Breast epithelium (tissue), 4 donors: ENCODE data around the gene LYPD6B. TPM values are rescaled to one million over a fixed set of nuclear protein-coding genes. Genes with fewer than 3 reads are reported as not detected.

ENCODE experiments used
- DNase-seq, 2 donors: peaks; one replicate each; pipeline ENCODE4 v3.0.0-alpha.2; 2019; ENCODE audit warnings: low spot score in 2 of 2
- H3K27ac ChIP-seq, 2 donors: fragments of 200-600 bp; sonication (generic) in 1 of 2; one replicate each; pipeline ENCODE4 v1.5.1; 2016 to 2019; ENCODE audit warnings: mild to moderate bottlenecking in 1 of 2
- H3K27me3 ChIP-seq, 2 donors: fragments of 200-600 bp; sonication (generic) in 1 of 2; one replicate each; pipeline versions ENCODE4 v1.5.1 to v1.6.0; 2017 to 2019; ENCODE audit warnings: control low read depth in 1 of 2, mild to moderate bottlenecking in 1 of 2
- H3K36me3 ChIP-seq: fragments of 200-600 bp; one replicate; pipeline ENCODE4 v1.5.1; 2019
- H3K4me1 ChIP-seq, 2 donors: fragments of 200-600 bp; sonication (generic); one replicate each; pipeline ENCODE4 v1.5.1; 2016 to 2019; ENCODE audit warnings: control low read depth in 1 of 2
- H3K4me3 ChIP-seq, 3 donors: fragments of 200-600 bp; sonication (generic); 1 replicate in 2 of 3; 2 replicates in 1 of 3; pipeline ENCODE4 v1.5.1; 2016 to 2019; ENCODE audit warnings: mild to moderate bottlenecking in 3 of 3, moderate library complexity in 2 of 3
- H3K9me3 ChIP-seq, 2 donors: fragments of 200-600 bp; sonication (generic) in 1 of 2; one replicate each; pipeline ENCODE4 v1.5.1; 2016 to 2019; ENCODE audit warnings: control low read depth in 1 of 2
- CTCF ChIP-seq, 3 donors: fragments of 450-650 bp; IDR thresholded peaks; one replicate each; pipeline ENCODE4 v1.5.1; 2016 to 2017; ENCODE audit warnings: antibody characterized with exemption in 3 of 3, mild to moderate bottlenecking in 3 of 3, moderate library complexity in 3 of 3
- POLR2A ChIP-seq: fragments of 450-650 bp; IDR thresholded peaks from one replicate; pipeline ENCODE4 v1.6.1; 2016; ENCODE audit warnings: antibody characterized with exemption, mild to moderate bottlenecking, moderate library complexity
- POLR2AphosphoS5 ChIP-seq, 3 donors: sonication (generic); formaldehyde crosslinking; IDR thresholded peaks; one replicate each; pipeline ENCODE4 v1.6.1; 2017; ENCODE audit warnings: antibody characterized with exemption in 3 of 3
- intact Hi-C: fragments of 100-400 bp; cut with DNase I; formaldehyde crosslinking; loops from one replicate; pipeline ENCODE4 v1.15.1; 2023; ENCODE audit warnings: low total_unique reads
- total RNA-seq, 3 donors: library from RNA; depleted of rRNA; stranded (reverse); fragments of >200 nt; gene quantifications; one replicate each; pipeline ENCODE4 v1.1.0, GENCODE V29; 2016

The LYPD6B gene
- total RNA-seq, 3 donors from 2014 or later: 0.32 to 41.4 (median 21.0) TPM

- no peak for DNase-seq
- Histone ChIP-seq H3K4me1 (no peaks in the 10 kb centered on the region), H3K27ac (no peak overlapping the region), H3K36me3 (no peaks in the 10 kb centered on the region), H3K27me3 (no peaks in the 10 kb centered on the region), H3K4me3 (no peak overlapping the region), H3K9me3 (no peaks in the 10 kb centered on the region)
- intact Hi-C loops: no loop called here
- TF ChIP-seq POLR2AphosphoS5 (IDR thresholded peaks at IDR 0.05) (no peak), POLR2A (no peak), CTCF (IDR thresholded peaks at IDR 0.05) (no peak)
These were observed 149.8 kb downstream of the LYPD6B start for GRCh38 chr2:149188291-149188690.

DNA sequence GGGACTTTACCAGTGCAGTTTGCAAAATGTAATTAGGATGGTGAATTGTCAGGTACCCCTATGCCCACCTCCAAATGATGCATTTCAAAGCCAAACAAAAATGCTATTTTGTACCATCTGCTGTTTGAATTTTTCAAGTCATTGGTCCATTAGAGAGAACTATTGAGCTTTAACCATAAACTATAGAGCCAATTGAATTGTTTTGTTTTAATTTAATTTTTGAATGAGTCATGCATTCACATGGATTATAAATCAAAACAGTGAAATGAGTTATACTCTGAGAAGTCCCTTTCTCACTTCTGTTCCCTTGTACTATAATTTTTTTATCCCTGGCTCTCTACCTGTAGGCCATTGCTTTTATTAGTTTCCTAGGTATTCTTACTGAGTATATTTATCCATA lies 151.3 kb downstream of the LYPD6B start:
- DNase-seq: no peak
- intact Hi-C loops: no loop called here
- Histone ChIP-seq H3K36me3 (no peaks in the 10 kb centered on the region), H3K27ac (no peak overlapping the region), H3K4me1 (no peaks in the 10 kb centered on the region), H3K9me3 (no peaks in the 10 kb centered on the region), H3K27me3 (no peaks in the 10 kb centered on the region), H3K4me3 (no peak overlapping the region)
- TF ChIP-seq POLR2A (no peak), CTCF (IDR thresholded peaks at IDR 0.05) (no peak), POLR2AphosphoS5 (IDR thresholded peaks at IDR 0.05) (no peak)

- H3K4me1 ChIP-seq: no peaks in the 10 kb centered on the region
- no peak for DNase-seq
- no peaks in the 10 kb centered on the region for H3K9me3 ChIP-seq
- intact Hi-C loops: no loop called here
- no peak overlapping the region for H3K27ac ChIP-seq
- no peaks in the 10 kb centered on the region for H3K27me3 ChIP-seq
- no peaks in the 10 kb centered on the region for H3K36me3 ChIP-seq
- H3K4me3 ChIP-seq: no peak overlapping the region
- TF ChIP-seq POLR2AphosphoS5 (IDR thresholded peaks at IDR 0.05): no peak
- TF ChIP-seq CTCF (IDR thresholded peaks at IDR 0.05): no peak
- no peak for TF ChIP-seq POLR2A
These were observed 153.4 kb downstream of the LYPD6B start for GRCh38 chr2:149191915-149192314.

DNA sequence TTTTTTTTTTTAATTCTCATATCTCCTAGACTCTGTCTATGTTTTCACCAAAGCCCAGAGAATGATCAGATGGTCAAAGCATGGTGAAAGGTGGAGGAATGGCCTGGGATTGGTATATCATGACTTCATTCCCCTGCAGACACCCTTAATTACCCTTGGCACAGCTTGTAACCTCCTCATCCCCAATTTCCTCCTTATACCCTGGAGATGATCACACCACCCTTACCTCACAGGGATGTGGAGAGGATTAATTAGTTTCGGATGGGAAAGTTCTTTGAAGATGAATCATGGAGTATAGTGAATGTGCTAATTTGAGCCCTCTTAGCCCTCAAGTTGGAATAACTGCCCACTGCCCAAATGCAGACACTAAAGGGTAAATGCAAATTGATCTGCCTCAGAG lies 153.9 kb downstream of the LYPD6B start:
- intact Hi-C loops: no loop called here
- no peaks in the 10 kb centered on the region for H3K9me3 ChIP-seq
- TF ChIP-seq POLR2AphosphoS5 (IDR thresholded peaks at IDR 0.05) (no peak), CTCF (IDR thresholded peaks at IDR 0.05) (no peak), POLR2A (no peak)

DNA sequence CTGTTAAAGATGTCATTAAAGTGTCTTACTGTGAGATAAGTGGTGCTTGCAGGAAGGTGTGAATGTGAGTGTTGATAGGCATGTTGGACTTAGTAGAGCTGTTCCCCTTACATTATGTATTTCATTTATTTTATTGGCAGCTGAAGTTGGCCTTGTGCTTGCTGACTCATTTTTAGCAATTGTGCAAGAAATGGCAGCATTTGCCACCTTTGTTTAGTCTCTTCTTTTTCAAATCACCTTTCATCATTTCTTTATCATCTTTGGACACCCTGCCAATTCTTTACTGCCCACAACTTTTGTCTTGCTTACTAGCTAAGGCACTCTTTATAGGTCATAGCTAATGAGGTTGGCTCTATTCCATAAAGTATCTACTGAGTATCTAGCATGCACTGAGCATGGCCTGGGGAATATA lies 161.6 kb downstream of the LYPD6B start:
- TF ChIP-seq POLR2A (no peak), POLR2AphosphoS5 (IDR thresholded peaks at IDR 0.05) (no peak), CTCF (IDR thresholded peaks at IDR 0.05) (no peak)
- intact Hi-C loops: no loop called here
- Histone ChIP-seq H3K4me1 (no peaks in the 10 kb centered on the region), H3K4me3 (no peak overlapping the region), H3K9me3 (no peaks in the 10 kb centered on the region), H3K27me3 (no peaks in the 10 kb centered on the region), H3K36me3 (no peaks in the 10 kb centered on the region), H3K27ac (no peak overlapping the region)
- no peak for DNase-seq

More for the DNA sequence above, 153.9 kb downstream of the LYPD6B start:
- Histone ChIP-seq H3K36me3 (no peaks in the 10 kb centered on the region), H3K4me1 (no peaks in the 10 kb centered on the region), H3K27ac (no peak overlapping the region), H3K27me3 (no peaks in the 10 kb centered on the region), H3K4me3 (no peak overlapping the region)
- no peak for DNase-seq
